KOPT-K1 (cell line): ENCODE results near the gene SLC6A20.

Source experiments
- H3K27ac ChIP-seq: fragments of 200-600 bp; sonication (generic); 2 replicates; pipeline ENCODE4 v1.5.1; 2016; ENCODE audit warnings: antibody characterized with exemption, mild to moderate bottlenecking, low read depth, low read length; ENCODE audit not compliant: poor library complexity, severe bottlenecking
- H3K36me3 ChIP-seq: fragments of 200-600 bp; sonication (generic); 2 replicates; pipeline ENCODE4 v1.5.1; 2017; ENCODE audit warnings: antibody characterized with exemption, mild to moderate bottlenecking, low read length, moderate library complexity; ENCODE audit not compliant: insufficient read depth
- H3K9me3 ChIP-seq: fragments of 200-600 bp; sonication (generic); 2 replicates; pipeline ENCODE4 v1.5.1; 2017; ENCODE audit warnings: antibody characterized with exemption, low read length, mild to moderate bottlenecking; ENCODE audit not compliant: insufficient read depth, poor library complexity, severe bottlenecking

Gene SLC6A20

DNA sequence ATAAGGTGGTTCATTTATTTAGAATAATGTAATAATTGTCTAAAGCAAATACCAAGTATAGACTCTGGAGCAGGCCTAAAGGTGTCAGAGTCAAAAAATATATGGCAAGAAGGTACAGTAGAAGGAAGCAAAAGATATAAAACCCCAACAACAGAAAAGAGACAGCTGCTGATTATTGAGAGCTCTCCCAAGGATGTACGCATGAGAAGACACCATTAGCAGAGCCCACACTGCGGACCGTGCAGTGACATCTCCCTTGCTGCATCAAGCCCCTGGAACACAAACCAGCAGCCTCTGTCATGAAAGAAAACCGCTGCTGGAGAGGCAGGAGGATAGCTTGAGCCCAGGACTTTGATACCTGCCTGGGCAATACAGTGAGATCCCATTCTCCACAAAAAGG lies 18.0 kb upstream of the SLC6A20 start:
- H3K9me3 ChIP-seq: peaks cover 24% of the 10 kb centered on the region

DNA sequence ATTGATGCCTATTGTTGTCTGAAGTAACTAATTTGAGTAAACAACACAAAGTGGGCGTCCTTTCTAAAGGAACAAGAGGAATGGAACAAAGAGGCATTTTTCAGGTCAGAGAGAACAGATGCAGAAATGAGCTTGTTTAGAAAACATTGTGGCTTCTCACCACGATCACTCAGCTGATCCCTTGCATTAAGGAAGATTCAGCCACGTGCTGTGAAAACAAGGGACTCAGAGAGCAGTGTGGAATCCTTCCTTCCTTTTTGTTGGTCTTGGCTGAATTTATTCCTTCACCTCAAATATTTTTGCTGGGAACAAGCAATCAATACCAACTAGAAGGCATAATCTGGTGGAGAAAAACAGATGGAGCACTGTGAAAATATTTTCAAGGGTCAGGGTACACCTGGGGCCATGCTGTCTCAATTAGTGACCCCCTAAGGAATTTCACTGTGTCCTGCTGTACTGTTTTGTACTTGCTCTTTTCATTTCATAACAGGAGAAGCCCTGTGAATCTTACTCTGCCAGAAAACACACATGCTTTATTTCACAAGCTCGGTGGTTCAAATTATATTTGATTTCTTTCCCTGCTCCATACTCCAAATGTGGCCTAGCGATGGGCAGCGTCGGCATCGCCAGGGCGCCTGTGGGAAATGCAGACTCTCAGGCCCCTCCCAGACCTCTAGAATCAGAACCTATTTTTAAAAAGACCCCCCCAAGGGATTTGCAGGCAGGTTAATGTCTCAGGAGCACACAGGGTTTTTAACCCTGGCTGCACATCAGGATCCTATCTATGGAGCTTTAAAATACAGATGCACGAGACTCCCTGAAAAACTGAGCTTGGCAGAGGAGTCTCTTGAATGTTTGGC lies 11.6 kb upstream of the SLC6A20 start:
- peaks cover 81% of the 10 kb centered on the region for H3K36me3 ChIP-seq
- H3K9me3 ChIP-seq: no peaks in the 10 kb centered on the region
- H3K27ac ChIP-seq: no peak overlapping the region

More for the DNA sequence above, 18.0 kb upstream of the SLC6A20 start:
- no peak overlapping the region for H3K27ac ChIP-seq
- H3K36me3 ChIP-seq: peaks cover 88% of the 10 kb centered on the region

DNA sequence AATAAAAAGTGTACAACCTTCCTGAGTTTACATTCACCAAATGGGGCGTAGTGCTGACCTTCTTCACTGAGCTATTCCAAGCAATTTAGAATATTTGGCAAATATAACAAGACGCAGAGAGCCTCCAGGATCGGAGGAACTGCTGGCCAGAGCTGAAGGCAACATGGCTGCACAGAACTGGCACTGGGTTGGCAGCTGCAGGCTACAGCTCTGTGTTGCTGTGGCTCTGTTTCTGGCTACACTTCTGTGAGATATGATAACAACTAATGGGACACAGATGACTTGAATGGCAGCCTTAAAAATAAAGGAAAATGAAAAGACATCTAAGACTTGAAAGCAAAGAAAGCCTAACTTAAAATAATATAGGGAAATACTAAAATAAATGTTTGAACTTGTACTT lies 10.8 kb upstream of the SLC6A20 start:
- no peak overlapping the region for H3K27ac ChIP-seq
- no peaks in the 10 kb centered on the region for H3K9me3 ChIP-seq
- H3K36me3 ChIP-seq: peaks cover 83% of the 10 kb centered on the region

DNA sequence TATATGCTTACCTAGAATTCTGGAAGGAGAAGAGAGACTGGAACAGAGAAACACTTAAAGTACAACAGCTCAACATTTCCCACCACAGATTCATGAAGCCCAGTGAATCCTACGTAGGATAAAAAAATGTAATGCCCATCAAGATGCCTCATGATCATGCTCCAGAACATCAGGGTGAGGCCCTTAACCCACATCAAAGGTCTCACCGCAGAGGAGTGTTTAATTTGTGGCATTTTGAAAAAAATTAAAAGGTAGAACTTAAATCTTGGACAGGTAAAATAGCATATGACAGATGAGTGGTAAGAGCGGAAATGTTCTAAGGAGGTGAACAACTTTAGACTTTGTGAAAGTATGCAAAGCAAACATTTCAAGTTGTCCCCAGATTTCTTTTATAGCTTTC lies 9.7 kb upstream of the SLC6A20 start:
- no peaks in the 10 kb centered on the region for H3K9me3 ChIP-seq
- no peak overlapping the region for H3K27ac ChIP-seq
- H3K36me3 ChIP-seq: peaks cover 80% of the 10 kb centered on the region

DNA sequence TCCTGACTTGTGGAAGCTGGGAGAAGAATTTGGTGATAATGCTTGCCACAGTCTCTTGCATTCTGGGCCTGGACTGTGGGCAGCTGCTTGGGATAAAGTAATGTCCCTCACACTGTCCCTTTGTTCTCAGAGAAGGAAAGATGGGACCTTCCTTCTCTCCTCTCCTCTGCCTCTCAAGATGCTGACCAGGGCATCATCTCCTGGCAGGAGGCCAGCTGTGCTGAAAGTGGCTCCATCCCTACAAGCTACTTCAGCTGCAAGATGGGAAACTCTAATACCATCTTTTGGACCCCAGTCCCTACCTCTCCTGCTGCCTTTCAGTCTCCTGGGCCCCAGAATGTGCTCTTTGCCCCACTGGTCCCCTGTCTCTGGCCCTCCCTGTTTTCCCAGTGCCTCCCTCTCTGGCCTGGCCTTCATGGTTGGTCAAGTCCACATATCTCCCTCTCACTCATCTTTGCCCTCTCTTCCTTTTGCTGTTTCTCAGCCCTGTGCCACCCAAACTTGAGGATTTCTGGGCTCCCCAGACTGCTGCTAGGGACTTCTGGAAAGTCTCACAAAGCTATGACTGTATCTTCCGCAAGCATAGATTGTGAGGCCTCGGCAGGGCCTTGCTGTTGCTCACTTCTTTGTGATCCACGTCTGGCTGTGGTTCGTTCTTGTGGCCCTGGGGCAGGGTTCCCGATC lies 7.1 kb upstream of the SLC6A20 start:
- Histone ChIP-seq H3K27ac (no peak overlapping the region), H3K36me3 (peaks cover 56% of the 10 kb centered on the region), H3K9me3 (no peaks in the 10 kb centered on the region)

DNA sequence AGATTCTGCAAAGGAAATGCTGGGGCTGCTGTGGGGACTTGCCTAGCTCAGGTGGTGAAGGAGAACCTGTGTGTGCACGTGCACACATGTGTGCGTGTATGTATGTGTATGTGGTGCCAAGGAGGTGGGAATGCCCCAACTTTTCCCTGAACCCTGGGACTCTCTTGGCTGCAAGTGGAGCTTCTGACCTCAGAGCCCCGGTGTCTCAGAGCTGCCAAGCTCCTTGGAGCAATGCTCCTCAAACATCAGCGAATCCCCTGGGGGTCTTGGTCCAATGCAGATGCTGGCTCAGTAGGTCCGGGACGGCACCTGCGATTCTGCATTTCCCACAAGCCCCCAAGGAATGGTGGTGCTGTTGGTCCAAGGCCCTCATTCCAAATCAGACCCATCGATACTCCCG lies 5.8 kb upstream of the SLC6A20 start:
- H3K9me3 ChIP-seq: no peaks in the 10 kb centered on the region
- H3K27ac ChIP-seq: no peak overlapping the region
- peaks cover 46% of the 10 kb centered on the region for H3K36me3 ChIP-seq

DNA sequence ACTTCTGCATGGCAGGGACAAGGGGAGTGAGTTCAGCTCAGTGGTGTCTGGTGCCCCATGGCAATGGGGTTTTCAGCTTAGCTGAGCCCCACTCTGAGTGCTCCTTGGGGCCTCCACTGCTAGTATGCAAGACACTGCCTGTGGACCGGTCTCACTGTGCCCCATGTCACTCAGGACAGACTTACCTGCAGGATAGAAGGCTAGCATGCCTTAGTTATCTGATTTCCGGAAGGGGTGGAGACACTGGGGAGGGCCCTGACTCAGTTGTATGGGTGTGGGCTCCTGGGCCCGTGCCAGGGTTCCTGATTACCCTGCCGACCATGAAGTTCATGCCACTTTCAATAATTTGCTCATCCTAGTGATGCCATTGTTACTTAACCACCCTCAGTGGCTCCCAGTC lies 4.3 kb upstream of the SLC6A20 start:
- H3K36me3 ChIP-seq: peaks cover 41% of the 10 kb centered on the region
- no peaks in the 10 kb centered on the region for H3K9me3 ChIP-seq
- H3K27ac ChIP-seq: no peak overlapping the region

DNA sequence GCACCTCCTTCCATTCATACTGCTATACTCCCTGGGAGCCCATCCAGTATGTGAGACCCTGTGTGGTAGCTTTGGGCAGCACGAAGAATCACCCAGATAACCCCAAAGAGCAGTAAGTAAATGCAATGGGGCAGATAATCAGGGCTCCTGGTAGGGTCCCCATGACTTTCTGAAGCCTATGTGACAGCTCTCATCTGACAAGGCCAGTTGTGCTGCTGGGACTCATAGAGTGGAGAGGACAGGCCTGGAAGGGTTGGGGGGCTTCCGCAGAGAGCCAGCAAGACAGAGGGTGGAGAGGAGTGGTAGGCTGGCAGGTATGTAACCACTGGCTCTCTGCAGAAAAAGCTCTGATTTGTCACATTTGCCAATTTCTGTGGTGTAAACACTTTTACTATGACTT lies 3.2 kb upstream of the SLC6A20 start:
- Histone ChIP-seq H3K27ac (no peak overlapping the region), H3K36me3 (peaks cover 31% of the 10 kb centered on the region), H3K9me3 (no peaks in the 10 kb centered on the region)

DNA sequence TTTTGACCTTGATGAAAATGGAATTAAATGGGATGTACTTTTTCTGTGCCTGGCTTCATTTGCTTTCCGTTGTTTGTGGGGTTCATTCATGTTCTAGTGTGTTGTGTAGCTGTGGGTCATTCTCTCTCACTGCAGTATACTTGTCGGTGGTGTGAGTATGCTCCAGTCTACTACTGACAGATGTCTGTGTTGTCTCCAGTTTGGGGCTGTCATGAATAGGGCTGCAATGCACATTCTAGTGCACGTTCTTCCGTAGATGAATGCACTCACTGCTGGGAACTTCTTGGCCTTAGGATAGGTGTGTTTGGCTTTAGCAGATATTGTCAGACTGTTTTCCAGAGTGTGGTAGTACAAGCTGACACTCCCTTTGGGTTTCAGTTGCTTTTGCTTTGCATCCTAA lies 1.7 kb upstream of the SLC6A20 start:
- Histone ChIP-seq H3K36me3 (peaks cover 16% of the 10 kb centered on the region), H3K27ac (no peak overlapping the region)

DNA sequence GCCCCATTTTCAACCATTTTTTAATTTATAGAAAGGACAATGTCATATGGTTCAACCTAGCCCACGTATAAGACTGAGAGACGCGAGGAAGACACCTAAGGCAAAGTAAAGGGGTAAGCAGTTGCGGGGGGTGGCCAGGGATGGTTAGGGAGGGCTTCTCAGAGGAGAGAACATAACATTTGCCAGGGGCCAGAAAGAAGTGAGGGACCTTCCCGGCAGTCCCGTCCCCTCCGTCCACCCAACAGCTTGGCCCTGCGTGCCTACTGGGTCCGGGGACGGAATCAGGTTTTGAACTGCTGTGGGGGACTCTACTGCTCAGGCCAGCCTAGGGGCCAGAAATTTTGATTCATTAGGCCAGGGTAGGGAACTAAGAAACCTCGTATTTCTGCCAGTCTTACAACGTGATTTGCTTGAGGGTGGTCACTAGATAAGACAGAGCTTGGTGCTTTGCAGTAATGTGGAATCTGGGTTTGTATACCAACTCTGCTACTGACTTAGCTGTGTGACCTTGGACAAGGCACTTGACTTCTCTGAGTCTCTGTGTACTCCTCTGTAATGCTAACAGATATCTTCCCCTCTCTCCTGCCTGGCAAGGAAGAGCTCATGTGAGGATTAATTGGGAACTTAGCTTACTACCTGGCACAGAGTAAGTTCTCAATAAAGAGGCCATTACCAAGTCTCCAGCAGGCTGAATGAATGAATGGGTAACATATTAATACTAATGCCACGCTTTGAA lies 734 bp upstream of the SLC6A20 start:
- peaks cover 6% of the 10 kb centered on the region; the same call in 1 of the 2 replicates for H3K36me3 ChIP-seq
- no peaks in the 10 kb centered on the region for H3K9me3 ChIP-seq
- H3K27ac ChIP-seq: no peak overlapping the region

More for the DNA sequence above, 1.7 kb upstream of the SLC6A20 start:
- H3K9me3 ChIP-seq: no peaks in the 10 kb centered on the region

DNA sequence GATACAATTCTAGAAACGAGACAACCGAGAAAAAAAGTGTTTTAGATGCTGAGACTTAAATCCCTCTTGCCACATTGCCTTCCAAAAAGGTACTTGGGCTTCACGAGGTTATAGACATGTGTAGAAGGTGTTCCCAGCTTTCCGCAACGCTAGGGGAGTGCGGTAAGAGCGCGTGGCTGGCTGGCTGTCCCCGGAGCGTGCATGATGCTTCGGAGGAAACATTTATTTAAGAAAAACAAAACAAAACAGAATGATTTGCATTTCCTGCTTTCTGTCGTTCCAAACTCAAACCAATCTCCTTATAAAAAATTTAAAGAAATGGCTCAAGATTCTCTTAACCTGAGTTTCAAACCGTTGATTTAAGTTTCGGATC lies 841 bp downstream of the SLC6A20 start:
- Histone ChIP-seq H3K27ac (no peak overlapping the region), H3K36me3 (no peaks in the 10 kb centered on the region)

DNA sequence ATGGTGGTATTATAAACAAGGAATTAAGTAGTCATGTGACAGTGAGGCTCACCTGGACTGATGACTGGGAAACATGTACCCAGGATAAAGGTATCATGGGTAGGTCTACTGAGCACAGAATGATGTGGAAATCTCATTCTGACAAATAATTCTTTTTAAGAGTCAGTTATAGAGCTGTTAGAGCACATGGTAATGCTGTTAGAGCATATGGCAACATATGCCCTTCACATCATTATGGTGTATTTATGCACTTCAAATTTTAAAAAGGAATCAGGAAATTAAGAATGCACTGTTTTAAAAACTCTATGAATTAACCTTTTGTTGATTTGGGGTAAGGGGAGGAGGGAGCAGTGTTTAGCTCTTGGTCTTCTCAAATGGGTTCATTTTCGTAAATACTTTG lies 1.7 kb downstream of the SLC6A20 start:
- Histone ChIP-seq H3K9me3 (peaks cover 4% of the 10 kb centered on the region), H3K27ac (no peak overlapping the region)

More for the DNA sequence above, 841 bp downstream of the SLC6A20 start:
- H3K9me3 ChIP-seq: no peaks in the 10 kb centered on the region

DNA sequence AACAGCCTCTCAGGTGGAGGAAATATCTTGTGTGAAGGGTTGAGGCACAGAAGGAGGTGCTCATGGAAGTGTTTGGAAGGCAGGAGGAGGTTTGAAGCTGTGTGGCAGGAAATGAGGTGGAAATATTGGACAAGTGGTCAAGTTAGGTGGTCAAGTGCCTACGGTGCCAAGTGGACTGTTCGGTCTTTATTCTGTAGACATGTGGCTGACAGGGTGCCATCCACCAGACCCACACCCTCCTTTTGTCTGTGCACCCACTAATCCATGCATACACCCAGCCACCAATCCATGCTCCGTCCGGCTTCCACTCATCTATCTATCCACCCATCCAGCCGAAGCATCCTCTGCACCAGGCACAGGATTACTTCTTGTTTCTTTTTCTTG lies 2.2 kb downstream of the SLC6A20 start:
- H3K9me3 ChIP-seq: peaks cover 9% of the 10 kb centered on the region
- H3K27ac ChIP-seq: no peak overlapping the region
- no peaks in the 10 kb centered on the region for H3K36me3 ChIP-seq

More for the DNA sequence above, 1.7 kb downstream of the SLC6A20 start:
- H3K36me3 ChIP-seq: no peaks in the 10 kb centered on the region

DNA sequence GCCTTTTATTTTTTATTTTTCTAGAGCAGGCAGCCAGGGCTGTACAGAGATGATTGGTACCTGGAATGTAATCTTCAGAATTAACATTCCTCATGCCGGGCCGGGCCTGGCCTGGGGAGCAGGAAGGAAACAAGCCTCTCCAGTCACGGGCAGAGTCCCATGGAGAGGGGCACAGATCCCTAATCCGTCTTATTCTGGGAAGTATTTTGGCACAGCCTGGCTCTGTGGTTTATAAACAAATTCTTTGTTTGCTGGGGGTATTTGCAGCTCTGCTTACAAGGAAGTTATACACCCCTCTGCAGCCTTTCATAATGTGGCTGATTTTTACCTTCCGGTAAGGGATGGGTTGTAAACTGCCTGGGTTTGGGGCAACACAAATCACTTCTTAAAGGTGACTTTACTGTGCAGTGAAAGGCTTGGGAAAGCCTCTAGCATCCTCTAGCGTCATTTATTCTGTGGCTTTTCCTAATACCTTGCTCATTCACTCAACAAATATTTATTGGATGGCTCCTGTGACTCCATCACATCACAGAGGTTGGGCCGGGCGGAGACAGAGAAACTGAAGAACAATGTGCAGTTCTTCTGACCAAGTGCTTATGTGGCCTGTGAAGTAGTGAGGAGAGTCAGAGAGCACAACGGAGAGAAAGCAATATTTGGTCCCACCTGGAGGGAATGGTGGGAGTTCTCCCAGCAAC lies 2.7 kb downstream of the SLC6A20 start:
- Histone ChIP-seq H3K27ac (no peak overlapping the region), H3K9me3 (peaks cover 12% of the 10 kb centered on the region), H3K36me3 (no peaks in the 10 kb centered on the region)
